Fibroblast of skin of scalp (primary cell): Measurements from ENCODE around the gene SMAD4.

Experiments used
- DNase-seq: peaks from one replicate; pipeline ENCODE4 v3.0.0-alpha.2; 2013

The SMAD4 gene

DNA sequence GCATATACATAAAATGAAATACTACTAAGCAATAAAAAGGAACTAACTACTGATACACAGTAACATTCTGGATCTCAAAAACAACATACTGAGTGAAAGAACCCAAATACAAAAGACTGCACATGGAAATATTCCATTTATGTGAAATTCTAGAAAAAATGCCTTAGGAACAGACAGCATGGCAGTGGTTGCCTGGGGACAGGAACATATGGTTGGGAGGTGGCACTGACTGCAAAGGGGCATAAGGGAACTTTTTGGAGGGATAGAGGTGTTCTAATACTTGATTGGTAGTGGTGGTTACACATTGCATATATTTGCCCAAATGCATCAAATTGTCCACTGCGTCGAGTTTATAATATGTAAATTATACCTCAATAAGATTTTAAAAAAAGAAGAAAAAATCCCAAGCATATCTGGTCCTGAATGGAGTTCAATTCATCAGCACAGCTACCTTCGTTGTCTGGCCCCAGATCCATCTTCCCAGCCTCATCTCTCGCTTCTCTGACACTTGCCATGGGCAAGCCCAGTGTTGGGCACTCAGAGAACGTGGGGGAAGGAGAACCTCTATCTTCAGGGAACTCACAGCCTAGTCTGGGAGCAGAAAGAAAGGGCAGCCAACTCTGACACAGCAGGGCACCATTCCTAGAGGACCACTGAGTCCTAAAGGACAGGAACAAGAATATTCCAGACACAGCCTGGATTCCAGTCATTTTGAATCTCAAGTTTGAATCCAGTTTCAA is 8.6 kb upstream of the SMAD4 start:
- no peak for DNase-seq

DNA sequence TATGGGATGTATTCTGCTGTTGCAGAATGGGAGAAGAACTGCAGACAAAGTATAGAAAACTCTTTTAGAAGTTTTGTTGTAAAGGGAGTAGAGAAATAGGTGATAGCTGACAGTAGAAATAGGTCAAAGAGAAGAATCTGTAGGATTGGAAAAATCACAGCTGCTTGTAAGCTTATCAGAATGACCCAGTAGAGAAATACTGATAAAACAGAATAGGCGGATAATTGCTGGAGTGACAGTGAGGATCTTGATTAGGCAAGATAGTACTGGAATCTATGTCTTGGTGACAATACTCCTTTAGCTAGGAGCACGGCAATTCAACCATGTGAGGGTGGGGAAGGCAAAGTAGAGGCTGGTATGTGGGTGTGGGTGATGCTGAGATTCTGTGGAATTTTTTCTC is 4.5 kb upstream of the SMAD4 start:
- DNase-seq: no peak

DNA sequence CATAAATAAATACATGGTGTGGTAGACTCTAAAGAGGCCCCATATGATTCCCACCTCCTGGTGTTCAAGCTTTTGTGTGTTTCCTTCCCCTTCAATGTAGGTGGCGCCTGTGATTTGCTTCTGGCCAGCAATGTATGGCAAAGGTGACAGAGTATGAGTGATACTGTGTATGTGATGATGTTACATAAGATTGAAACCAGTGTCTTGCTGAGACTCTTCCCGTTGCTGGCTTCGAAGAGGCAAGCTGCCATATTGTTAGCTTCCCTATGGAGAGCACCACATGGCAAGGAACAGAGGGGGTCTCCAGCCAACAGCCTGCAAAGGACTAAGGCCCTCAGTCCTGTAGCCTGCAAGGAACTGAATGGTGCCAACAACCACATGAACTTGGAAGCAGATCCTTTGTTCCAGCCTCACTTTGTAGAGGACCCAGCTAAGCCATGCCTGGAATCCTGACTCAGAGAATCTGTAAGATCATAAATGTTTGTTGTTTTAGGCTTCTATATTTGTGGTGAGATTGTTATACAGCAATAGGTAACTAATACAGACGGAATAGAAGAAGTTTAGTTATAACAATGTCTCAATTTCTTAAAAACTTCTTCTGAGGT is 1.7 kb upstream of the SMAD4 start:
- DNase-seq: no peak

DNA sequence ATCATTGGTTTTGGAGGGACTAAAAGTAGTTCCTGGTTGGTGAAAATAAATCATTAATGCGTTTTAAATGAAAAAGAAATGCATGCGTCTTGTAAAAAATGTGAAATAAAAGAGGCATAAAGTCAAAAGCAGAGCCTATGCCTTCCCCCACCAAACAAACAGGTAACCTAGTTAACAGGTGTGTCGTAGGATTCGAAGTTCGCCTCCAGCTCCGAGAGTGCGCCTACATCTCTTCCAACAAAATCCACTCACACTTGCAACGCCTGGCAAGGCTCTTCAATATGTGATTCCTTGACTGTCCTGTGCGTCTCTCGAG is 677 bp upstream of the SMAD4 start:
- DNase-seq: peak; percentile 42

DNA sequence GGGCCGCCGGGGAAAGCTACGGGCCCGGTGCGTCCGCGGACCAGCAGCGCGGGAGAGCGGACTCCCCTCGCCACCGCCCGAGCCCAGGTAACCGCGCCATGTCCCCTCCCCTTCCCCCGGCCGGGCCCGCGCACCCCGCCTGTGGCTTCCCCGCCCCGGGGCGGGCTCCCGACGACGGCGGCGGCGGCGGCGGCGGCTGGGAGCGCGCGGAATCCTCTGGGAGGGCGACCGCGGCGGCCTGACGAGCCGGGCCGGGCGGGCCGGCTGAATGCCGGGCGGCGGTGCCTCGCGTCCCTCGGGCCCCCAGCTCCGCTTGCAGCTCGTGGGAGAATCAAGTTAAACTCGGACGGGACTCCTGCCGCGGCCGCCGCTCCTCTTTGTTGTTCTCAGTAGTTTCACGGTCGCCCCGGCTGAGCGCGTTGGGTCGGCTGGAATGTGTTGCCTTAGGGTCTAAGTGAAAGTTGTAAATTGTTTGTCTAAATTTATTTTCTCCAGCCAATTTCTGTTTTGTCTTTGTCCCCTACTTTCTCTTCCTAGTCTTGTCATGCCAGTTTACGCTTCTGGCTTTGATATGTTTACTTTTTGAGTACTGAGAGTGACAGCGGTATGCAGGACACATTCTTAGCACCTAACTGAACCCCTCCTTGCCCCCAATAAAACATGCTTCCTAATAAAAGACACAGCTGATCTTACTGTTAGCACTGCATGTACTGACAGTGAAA is 685 bp downstream of the SMAD4 start:
- DNase-seq: peak; percentile 70

DNA sequence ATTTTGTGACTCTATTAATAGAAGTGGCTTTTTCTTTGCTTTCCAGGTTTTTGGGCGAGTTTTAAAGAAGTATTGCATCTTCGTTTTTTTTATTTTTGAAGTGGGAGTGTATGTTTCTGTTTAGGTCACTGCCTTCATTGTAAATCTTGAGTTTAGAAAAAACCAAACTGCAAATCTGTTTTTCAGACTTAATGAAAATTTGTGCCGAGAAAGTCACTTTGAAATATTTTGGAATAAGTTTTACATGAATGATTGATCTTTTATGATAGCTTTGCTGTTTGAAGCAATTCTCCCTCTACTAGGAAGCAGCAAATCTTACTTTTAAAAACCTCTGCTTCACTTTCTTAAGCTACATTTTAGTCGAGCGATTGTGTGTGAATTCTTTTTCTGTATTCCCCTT is 2.2 kb downstream of the SMAD4 start:
- DNase-seq: no peak

DNA sequence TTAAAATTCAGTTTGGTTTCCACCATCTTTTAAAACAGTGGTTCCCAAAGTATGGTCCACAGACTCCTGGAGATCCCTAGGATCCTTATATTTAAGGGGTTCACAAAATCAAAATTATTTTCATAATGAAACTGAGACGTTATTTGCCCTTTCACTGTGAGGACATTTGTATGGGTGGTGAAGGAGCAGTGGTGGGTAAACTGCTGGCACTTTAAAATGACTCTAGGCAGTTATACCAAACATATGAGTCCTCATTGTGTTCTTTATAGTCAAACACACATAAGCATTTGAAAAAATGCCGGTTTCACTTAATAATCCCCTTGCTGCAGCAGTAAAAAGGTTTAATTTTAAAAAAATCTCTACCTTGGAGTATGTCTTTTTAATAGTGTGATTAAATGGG is 7.2 kb downstream of the SMAD4 start:
- no peak for DNase-seq

DNA sequence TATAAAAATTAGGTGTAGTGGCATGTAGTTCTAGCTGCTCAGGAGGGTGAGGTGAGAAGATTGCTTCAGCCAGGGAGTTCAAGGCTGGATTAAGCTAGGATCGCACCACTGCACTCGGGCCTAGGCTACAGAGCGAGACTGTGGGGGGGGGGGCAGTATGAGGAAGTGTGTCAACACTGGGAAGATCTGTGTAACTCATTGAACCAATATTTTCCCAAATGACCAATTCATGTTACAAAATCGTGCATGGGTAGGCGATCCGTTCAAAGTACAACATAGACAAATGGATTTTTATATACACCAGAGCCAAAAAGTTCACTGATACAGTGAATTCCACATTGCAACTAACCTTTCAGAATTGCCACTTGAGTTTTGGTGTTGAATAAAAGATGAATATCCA is 8.1 kb downstream of the SMAD4 start:
- no peak for DNase-seq

DNA sequence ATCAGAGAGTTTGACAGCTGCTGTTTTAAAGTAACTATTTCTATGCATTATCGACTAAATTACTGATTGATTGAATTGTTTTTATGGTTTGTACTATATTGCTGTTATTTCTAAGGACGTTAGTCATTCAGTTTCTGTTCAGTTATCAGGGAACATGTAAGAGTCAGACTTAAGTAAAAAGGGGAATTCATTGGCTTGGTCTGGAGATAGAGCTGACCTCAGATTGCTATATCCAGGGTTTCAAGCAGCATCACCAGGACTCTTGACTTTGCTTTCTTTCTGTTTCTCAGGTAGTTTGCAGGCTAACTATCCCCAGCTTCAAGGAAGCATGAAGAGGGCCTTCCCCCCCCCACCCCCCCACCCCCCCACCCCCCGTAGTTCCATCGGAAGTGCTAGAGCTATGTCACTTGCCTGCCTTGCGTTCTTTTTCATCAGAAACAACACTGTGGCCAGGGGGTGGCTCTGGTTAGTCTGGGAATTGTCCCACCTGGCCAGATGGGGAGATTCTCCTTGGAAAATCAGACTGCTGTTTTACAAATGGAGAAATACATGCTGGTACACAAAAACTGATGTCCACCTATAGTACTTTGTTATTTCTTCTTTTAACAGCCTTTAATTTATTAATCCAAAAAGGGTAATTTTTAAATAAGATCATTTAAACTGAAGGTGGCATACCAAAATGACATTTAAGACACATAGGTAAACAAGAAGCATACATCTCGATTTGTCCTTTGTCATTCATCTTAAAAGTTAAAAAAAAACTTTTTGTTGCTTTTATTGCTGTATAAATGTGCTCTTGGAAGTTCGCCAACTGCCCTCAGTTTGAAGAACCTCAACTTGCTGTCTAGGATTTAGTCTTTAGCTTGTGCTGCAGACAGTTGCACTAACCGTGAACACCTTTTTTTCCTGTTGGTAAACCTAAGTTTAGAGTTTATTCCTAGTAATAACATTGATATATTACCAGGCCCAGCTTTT is 9.4 kb downstream of the SMAD4 start:
- no peak for DNase-seq

DNA sequence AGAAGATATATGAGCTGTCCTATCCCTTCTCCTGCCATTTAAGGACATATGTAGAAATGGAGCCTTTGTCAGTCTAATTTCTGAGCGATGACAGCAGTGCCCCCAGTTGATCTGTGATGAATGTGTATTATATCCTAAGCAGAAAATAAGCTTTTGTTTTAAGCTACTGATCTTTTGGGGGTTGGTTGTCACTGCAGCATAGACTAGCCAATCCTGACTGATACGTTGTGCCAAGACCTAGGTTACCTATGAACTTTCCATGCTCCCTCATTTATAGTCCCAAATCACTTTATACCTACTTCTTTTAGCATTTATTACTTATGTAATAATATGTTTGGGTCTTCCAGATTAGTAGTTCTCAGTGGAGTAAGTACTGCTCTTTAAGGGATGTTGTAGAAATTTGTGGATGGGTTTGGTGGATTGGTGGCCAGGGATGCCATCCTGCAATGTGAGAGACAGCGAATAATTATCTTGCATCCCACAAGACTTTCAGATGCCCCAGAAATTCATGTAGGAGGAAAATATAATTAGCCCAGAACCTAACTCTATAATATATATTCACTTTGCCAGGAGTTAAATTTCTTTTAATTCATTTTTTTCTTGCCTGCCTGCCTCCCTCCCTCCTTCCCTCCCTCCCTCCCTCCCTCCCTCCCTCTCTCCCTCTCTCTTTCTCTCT is 11.8 kb downstream of the SMAD4 start:
- no peak for DNase-seq

DNA sequence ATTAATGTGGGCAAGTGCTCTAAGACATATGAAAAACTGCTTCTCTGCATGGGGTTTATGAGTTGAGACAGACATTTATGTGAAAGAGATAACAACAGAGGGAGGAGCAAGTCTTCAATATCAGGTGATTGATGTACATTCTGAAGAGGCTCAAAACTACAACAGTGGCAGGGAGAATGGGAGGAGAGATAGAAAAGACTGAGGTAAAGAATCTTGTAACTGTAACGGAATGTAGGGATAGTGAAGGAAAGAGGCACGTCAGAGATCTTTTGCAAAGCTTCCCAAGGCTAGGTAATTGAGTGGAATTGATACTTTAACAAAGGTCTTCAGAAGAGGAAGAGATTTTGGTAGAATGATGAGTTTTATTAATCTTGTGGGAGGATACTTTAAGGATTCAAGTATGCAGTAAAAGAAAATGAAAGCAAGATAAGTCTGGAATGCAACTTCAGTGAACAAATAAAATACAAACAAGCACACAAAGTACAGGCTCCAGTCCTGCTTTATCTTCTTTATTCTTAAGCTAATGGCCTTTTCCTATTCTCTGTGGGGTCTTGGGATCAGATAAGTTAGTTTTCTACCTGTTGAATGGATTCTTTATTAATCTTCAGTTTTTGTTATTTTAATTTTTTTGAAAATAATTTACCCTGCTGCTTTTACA is 15.0 kb downstream of the SMAD4 start:
- DNase-seq: no peak

DNA sequence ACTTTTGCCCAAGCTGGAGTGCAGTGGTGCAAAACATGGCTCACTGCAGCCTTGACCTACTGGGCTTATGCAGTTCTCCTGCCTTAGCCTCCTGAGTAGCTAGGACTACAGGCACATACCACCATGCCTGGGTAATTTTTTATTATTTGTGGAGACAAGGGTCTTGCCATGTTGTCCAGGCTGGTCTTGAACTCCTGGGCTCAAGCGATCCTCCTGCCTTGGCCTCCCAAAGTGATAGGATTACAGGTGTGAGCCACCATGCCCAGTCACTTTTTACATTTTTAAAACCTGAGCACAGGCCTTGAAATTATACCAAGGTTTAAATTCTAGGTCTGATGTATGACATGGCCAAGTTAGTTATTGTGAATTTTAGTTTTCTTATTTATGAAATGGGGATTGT is 18.2 kb downstream of the SMAD4 start:
- DNase-seq: no peak

DNA sequence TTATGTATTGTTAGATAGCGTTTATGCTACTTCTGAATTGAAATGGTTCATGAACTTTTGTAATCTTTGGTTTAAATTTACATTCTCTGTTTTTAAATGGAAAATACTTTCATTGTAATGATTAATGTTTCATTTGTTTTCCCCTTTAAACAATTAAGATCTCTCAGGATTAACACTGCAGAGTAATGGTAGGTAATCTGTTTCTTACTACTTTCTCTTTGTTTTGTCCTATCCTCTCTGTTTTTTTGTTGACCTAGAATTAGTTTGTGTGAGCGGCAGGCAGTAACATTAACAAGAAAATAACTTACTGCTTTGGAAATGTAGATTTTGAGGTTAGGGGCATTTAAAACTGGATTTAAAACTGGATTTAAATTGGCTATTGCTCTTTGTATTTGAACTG is 19.1 kb downstream of the SMAD4 start:
- no peak for DNase-seq

DNA sequence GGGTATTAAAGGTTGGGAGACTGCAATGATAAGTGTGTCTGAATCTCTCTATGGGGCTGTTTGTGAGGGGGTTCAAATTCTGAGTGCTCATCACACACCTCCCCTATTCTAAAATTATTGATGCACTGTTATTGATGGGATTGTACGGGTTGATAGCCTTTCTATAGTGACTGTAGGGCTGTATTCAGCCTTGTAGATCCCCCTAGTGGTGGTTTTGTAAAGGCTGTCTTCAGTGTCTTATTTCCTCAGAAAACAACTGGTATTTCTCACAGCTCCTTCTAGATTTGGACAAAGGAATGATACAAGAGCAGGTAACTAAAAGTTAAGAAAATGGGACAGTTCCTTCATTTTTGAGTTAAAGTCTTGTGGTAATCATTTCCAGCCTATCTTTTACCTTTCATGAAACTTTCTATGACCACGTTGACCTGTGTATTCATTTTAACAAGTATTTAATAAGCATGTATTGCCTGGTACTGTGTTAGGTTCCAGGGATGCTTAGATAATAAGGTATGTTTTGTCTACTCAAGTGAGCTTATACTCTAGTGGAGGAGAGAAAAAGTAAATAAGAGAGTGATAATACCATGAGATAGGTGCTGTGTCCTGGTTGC is 21.2 kb downstream of the SMAD4 start:
- peak; percentile 51 for DNase-seq

DNA sequence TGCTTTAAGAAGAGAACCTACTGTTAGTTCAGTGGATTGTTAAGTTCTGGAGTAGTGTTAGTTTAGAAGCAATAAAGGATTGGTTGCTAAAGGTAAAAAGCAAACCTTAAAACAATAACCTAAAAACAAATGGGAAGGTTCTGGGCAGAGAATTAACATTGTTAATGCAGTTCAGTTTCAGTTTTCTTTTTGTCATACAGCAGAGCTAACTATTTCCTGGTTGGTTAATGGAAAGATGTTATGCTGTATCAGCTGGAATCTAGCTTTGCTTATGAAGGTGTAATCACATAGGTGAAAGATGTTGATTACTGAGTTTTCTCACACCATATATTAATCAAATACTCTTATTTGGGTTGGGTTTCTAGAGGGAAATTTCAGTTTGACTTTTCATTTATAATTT is 23.8 kb downstream of the SMAD4 start:
- no peak for DNase-seq

DNA sequence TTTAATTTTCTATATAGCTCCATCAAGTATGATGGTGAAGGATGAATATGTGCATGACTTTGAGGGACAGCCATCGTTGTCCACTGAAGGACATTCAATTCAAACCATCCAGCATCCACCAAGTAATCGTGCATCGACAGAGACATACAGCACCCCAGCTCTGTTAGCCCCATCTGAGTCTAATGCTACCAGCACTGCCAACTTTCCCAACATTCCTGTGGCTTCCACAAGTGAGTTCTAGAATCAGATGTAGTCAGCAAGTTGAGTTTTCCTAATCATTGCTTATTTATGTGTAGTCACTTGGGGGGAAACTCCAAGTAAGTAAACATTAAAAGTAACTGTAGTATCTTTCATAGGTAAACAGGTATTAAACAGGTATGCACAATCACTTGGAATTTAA is 24.8 kb downstream of the SMAD4 start:
- DNase-seq: peak; percentile 60

DNA sequence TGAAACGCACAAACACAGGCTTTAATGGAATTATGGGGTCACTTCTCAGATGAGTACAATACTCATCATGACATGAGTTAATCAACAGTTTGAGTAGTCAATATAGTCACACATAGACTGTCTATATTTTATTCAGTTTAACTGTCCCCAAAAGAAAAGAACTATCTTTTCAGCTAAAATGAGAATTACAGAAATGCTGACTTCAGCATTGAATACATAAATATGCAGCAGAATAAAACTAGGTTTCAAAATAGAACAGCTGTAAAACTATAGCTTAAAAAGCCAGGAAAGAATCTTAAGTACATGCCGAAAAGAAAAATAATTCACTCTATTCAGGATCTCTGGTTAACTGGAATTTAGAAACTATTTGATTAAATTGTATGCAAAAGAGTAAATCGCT is 30.0 kb downstream of the SMAD4 start:
- no peak for DNase-seq

DNA sequence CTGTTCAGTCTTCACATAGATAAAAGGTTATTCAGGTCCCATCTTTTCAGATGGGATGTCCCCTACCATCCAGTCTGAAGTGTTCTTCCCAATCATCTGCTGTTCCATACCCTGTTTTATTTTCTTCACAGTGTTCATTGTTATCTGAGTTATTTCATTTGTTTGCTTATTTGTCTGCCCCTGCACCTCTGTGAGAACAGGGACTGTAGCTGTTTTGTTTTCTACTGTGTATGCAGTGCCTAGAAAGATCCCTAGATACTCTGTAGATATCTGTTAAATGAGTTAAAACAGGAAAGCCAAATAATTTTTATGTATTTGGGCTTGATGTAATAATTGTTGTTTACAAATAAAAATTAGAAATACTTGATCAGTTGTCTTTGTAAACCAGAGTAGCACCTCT is 34.2 kb downstream of the SMAD4 start:
- no peak for DNase-seq

DNA sequence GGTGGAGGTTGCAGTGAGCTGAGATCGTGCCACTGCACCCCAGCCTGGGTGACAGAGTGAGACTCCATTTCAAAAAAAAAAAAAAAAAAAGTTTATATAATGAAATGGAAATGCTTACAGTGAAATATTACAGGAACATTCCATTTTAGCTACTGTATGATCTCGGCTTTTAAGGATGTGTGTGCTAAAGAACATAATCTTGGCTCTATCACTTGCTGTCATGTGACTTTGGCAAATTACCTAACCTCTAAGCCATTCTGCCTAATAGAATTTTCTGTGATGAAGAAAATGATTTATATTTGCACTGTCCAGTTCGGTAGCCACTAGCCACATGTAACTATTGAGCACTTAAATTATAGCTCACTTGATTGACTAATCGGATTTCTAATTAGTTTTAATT is 36.3 kb downstream of the SMAD4 start:
- peak; percentile 70 for DNase-seq

DNA sequence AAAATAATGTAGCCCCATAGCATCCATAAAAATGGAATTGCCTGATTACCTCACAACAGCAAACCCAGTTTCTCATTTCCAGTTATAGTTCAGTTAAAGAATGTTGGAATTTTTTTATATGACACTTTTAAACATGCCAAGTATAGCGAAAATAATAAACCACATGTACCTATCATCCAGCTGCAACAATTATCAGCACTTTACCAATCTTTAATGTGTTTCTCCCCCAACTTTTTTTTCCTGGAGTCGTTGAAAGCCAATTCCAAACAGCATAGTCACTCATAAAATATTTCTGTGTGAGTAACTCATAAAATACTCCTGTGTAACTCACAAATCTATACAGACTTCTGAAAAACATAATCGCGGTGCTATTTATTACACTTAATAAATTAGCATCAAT is 38.1 kb downstream of the SMAD4 start:
- peak; percentile 77 for DNase-seq

DNA sequence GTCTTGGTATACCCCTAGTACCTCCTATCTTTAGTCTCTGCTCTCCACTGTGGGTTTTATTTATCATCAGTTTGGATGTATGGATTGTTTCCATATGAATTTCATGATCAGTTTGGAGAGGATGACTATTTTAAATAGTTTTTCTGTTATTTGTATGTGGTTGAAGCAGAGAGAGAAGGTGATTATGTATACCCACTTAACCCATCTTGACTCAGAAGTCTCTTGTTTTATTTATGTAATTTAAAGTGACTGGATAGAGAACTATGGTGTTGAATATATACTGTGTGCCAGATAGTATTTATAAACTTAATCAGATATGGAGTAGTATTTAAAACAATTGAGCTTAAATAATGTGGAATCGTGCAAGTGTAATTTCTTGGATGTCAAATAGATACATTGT is 39.9 kb downstream of the SMAD4 start:
- peak; percentile 14 for DNase-seq
